Sigmoid colon (tissue), 4 donors: ENCODE data around the gene CCDC148.

Experiments used
- POLR2A ChIP-seq, 2 donors: fragments of 450-650 bp; IDR thresholded peaks; one replicate each; pipeline ENCODE4 v1.6.1; 2016; ENCODE audit warnings: antibody characterized with exemption in 2 of 2, mild to moderate bottlenecking in 2 of 2, moderate library complexity in 2 of 2
- POLR2AphosphoS5 ChIP-seq, 4 donors: sonication (generic); formaldehyde crosslinking; IDR thresholded peaks; one replicate each; pipeline ENCODE4 v1.6.1; 2017; ENCODE audit warnings: antibody characterized with exemption in 4 of 4
- TF ChIP-seq, protein P1 (sequence below), 4 experiments: fragments of 450-650 bp in 3 of 4; fragments of 200-600 bp in 1 of 4; IDR thresholded peaks; one replicate each; pipeline ENCODE4 v1.5.1; 2016 to 2019; ENCODE audit warnings: antibody characterized with exemption in 4 of 4, mild to moderate bottlenecking in 3 of 4, moderate library complexity in 2 of 4

GRCh38 chr2:158482594-158482993 is 26.0 kb upstream of the CCDC148 start:
- TF ChIP-seq, protein P1, sequence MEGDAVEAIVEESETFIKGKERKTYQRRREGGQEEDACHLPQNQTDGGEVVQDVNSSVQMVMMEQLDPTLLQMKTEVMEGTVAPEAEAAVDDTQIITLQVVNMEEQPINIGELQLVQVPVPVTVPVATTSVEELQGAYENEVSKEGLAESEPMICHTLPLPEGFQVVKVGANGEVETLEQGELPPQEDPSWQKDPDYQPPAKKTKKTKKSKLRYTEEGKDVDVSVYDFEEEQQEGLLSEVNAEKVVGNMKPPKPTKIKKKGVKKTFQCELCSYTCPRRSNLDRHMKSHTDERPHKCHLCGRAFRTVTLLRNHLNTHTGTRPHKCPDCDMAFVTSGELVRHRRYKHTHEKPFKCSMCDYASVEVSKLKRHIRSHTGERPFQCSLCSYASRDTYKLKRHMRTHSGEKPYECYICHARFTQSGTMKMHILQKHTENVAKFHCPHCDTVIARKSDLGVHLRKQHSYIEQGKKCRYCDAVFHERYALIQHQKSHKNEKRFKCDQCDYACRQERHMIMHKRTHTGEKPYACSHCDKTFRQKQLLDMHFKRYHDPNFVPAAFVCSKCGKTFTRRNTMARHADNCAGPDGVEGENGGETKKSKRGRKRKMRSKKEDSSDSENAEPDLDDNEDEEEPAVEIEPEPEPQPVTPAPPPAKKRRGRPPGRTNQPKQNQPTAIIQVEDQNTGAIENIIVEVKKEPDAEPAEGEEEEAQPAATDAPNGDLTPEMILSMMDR (IDR thresholded peaks at IDR 0.05): no peak
- TF ChIP-seq POLR2AphosphoS5 (IDR thresholded peaks at IDR 0.05): no peak
- TF ChIP-seq POLR2A (IDR thresholded peaks at IDR 0.05): no peak
